ENCODE measurements around the gene IGFL2. TPM values are rescaled to one million over a fixed set of nuclear protein-coding genes. Genes with fewer than 3 reads are reported as not detected.

Gene IGFL2
- polyA plus RNA-seq, 3 donors, result not detected

- H3K27ac ChIP-seq (ENCODE audit: low read depth in 1 of 2, low read length in 2 of 2), result no peak overlapping the region
- H2AFZ ChIP-seq (ENCODE audit: insufficient read depth, low read depth, low read length, poor library complexity, severe bottlenecking), result no peak overlapping the region
- Mint-ChIP-seq H3K4me3 (no peak overlapping the region), H3K36me3 (no peaks in the 10 kb centered on the region), H3K27me3 (ENCODE audit: low read depth in 3 of 3) (peaks cover 4 to 13% (median 8%) of the 10 kb centered on the region in 3 donors), H3K9me3 (peaks cover 0 to 4% (median 0%) of the 10 kb centered on the region in 7 donors), H3K27ac (no peak overlapping the region), H3K4me1 (no peaks in the 10 kb centered on the region)
- H3K4me2 ChIP-seq (replicated peaks; ENCODE audit: extremely low read depth, low read length, poor library complexity, severe bottlenecking), result no peak overlapping the region
- no peaks in the 10 kb centered on the region for H4K20me1 ChIP-seq (ENCODE audit: insufficient read depth, low read length)
- no peak overlapping the region for H3K4me3 ChIP-seq (replicated peaks in 1 of 3; ENCODE audit: low read depth in 2 of 3, low read length in 3 of 3)
- H3K9me3 ChIP-seq (replicated peaks in 1 of 2; ENCODE audit: control insufficient read depth in 1 of 2, insufficient read depth in 1 of 2, low read length in 2 of 2), result no peaks in the 10 kb centered on the region
- no peaks in the 10 kb centered on the region for H3K79me2 ChIP-seq (ENCODE audit: insufficient read depth, low read length)
- peaks cover 4 to 8% of the 10 kb centered on the region in 2 donors for H3K27me3 ChIP-seq (ENCODE audit: control insufficient read depth in 2 of 2, insufficient read depth in 2 of 2, low read length in 2 of 2)
- no peak for TF ChIP-seq CTCF (IDR thresholded peaks at IDR 0.05)
- DNase-seq, result no peak
- no peaks in the 10 kb centered on the region for H3K4me1 ChIP-seq (ENCODE audit: control insufficient read depth in 1 of 2, insufficient read depth in 2 of 2, low read length in 2 of 2)
- WGBS (ENCODE audit: insufficient coverage), result no CpG with 5 or more reads among the region's 3 CpGs
- intact Hi-C loops (cut with micrococcal nuclease), result no loop called here
- H3K9ac ChIP-seq (ENCODE audit: insufficient read depth, low read length, poor library complexity, severe bottlenecking), result no peak overlapping the region
- no peaks in the 10 kb centered on the region for H3K36me3 ChIP-seq (replicated peaks in 1 of 2; ENCODE audit: control insufficient read depth in 1 of 2, insufficient read depth in 2 of 2, low read length in 2 of 2)
Observed at GRCh38 chr19:46111376-46111775, 36.7 kb upstream of the IGFL2 start.

- intact Hi-C loops (cut with micrococcal nuclease), result no loop called here
- Histone ChIP-seq H3K9me3 (replicated peaks in 1 of 2; ENCODE audit: control insufficient read depth in 1 of 2, insufficient read depth in 1 of 2, low read length in 2 of 2) (no peaks in the 10 kb centered on the region), H2AFZ (ENCODE audit: insufficient read depth, low read depth, low read length, poor library complexity, severe bottlenecking) (no peak overlapping the region), H3K27ac (ENCODE audit: low read depth in 1 of 2, low read length in 2 of 2) (no peak overlapping the region), H4K20me1 (ENCODE audit: insufficient read depth, low read length) (no peaks in the 10 kb centered on the region), H3K4me2 (replicated peaks; ENCODE audit: extremely low read depth, low read length, poor library complexity, severe bottlenecking) (no peak overlapping the region), H3K4me1 (ENCODE audit: control insufficient read depth in 1 of 2, insufficient read depth in 2 of 2, low read length in 2 of 2) (no peaks in the 10 kb centered on the region), H3K4me3 (replicated peaks in 1 of 3; ENCODE audit: low read depth in 2 of 3, low read length in 3 of 3) (no peak overlapping the region), H3K9ac (ENCODE audit: insufficient read depth, low read length, poor library complexity, severe bottlenecking) (no peak overlapping the region), H3K36me3 (replicated peaks in 1 of 2; ENCODE audit: control insufficient read depth in 1 of 2, insufficient read depth in 2 of 2, low read length in 2 of 2) (no peaks in the 10 kb centered on the region), H3K79me2 (ENCODE audit: insufficient read depth, low read length) (no peaks in the 10 kb centered on the region), H3K27me3 (ENCODE audit: control insufficient read depth in 2 of 2, insufficient read depth in 2 of 2, low read length in 2 of 2) (peaks cover 4 to 8% of the 10 kb centered on the region in 2 donors)
- H3K27ac Mint-ChIP-seq, result no peak overlapping the region
- no peaks in the 10 kb centered on the region for H3K4me1 Mint-ChIP-seq
- peaks cover 4 to 13% (median 9%) of the 10 kb centered on the region in 3 donors for H3K27me3 Mint-ChIP-seq (ENCODE audit: low read depth in 3 of 3)
- WGBS (ENCODE audit: insufficient coverage), result 83% methylated on average over 2 of the region's 2 CpGs
- DNase-seq, result no peak
- H3K9me3 Mint-ChIP-seq, result peaks cover 0 to 4% (median 0%) of the 10 kb centered on the region in 7 donors
- no peaks in the 10 kb centered on the region for H3K36me3 Mint-ChIP-seq
- H3K4me3 Mint-ChIP-seq, result no peak overlapping the region
- no peak for TF ChIP-seq CTCF (IDR thresholded peaks at IDR 0.05)
Observed at GRCh38 chr19:46112527-46112926, 35.5 kb upstream of the IGFL2 start.

Data from CD14-positive monocyte (primary cell).